ENCODE measurements around the gene ARHGEF2. TPM values are rescaled to one million over a fixed set of nuclear protein-coding genes. Genes with fewer than 3 reads are reported as not detected.

Gene ARHGEF2
- polyA plus RNA-seq, 3 donors, result 15.4 to 271 (median 18.6) TPM

- WGBS (ENCODE audit: insufficient coverage), result 95% methylated on average over 7 of the region's 10 CpGs
- Histone ChIP-seq H3K79me2 (ENCODE audit: insufficient read depth, low read length) (no peaks in the 10 kb centered on the region), H3K27ac (ENCODE audit: low read depth in 1 of 2, low read length in 2 of 2) (no peak overlapping the region), H3K36me3 (replicated peaks in 1 of 2; ENCODE audit: control insufficient read depth in 1 of 2, insufficient read depth in 2 of 2, low read length in 2 of 2) (no peaks in the 10 kb centered on the region), H3K27me3 (ENCODE audit: control insufficient read depth in 2 of 2, insufficient read depth in 2 of 2, low read length in 2 of 2) (no peaks in the 10 kb centered on the region), H2AFZ (ENCODE audit: insufficient read depth, low read depth, low read length, poor library complexity, severe bottlenecking) (peak overlapping the region; percentile 48), H3K9ac (ENCODE audit: insufficient read depth, low read length, poor library complexity, severe bottlenecking) (no peak overlapping the region), H3K4me2 (replicated peaks; ENCODE audit: extremely low read depth, low read length, poor library complexity, severe bottlenecking) (no peak overlapping the region), H4K20me1 (ENCODE audit: insufficient read depth, low read length) (no peaks in the 10 kb centered on the region), H3K9me3 (replicated peaks in 1 of 2; ENCODE audit: control insufficient read depth in 1 of 2, insufficient read depth in 1 of 2, low read length in 2 of 2) (no peaks in the 10 kb centered on the region), H3K4me3 (replicated peaks in 1 of 3; ENCODE audit: low read depth in 2 of 3, low read length in 3 of 3) (no peak overlapping the region), H3K4me1 (ENCODE audit: control insufficient read depth in 1 of 2, insufficient read depth in 2 of 2, low read length in 2 of 2) (peaks cover 5 to 8% of the 10 kb centered on the region in 2 donors)
- intact Hi-C loops (cut with micrococcal nuclease), result loop anchor here in 1 of 2 donors (10.0 kb wide), 1 partner anchor 64 kb away; the partner anchor contains the start of gene RAB25
- peaks cover 6% of the 10 kb centered on the region for H3K4me1 Mint-ChIP-seq
- H3K36me3 Mint-ChIP-seq, result no peaks in the 10 kb centered on the region
- TF ChIP-seq CTCF (IDR thresholded peaks at IDR 0.05), result no peak
- H3K4me3 Mint-ChIP-seq, result no peak overlapping the region
- H3K27ac Mint-ChIP-seq, result peak overlapping the region in 1 of 7 donors; percentile 4
- peaks cover 0 to 3% (median 3%) of the 10 kb centered on the region in 3 donors for H3K27me3 Mint-ChIP-seq (ENCODE audit: low read depth in 3 of 3)
- DNase-seq, result no peak
- H3K9me3 Mint-ChIP-seq, result no peaks in the 10 kb centered on the region
Measured at GRCh38 chr1:156001021-156001661, 22.8 kb upstream of the ARHGEF2 start.

DNA sequence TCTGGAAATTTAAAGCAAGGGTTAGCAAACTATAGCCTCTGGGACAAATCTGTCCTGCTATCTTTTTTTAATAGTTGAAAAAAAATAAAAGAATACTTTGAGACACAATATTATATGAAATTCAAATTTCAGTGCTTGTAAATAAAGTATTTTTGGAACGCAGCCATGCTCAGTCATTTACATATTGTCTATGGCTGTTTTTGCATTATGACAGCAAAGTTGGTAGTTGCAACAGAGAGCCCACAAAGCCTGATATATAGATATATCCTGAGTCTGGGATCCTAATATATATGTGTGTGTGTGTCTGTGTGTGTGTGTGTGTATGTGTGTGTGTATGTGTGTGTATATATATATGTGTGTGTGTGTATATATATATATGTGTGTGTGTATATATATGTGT is 21.6 kb upstream of the ARHGEF2 start:
- Mint-ChIP-seq H3K27ac (no peak overlapping the region), H3K36me3 (no peaks in the 10 kb centered on the region), H3K27me3 (ENCODE audit: low read depth in 3 of 3) (peaks cover 1 to 6% (median 6%) of the 10 kb centered on the region in 3 donors), H3K4me1 (peaks cover 6% of the 10 kb centered on the region), H3K9me3 (no peaks in the 10 kb centered on the region), H3K4me3 (no peak overlapping the region)
- Histone ChIP-seq H3K4me1 (ENCODE audit: control insufficient read depth in 1 of 2, insufficient read depth in 2 of 2, low read length in 2 of 2) (peaks cover 5 to 8% of the 10 kb centered on the region in 2 donors), H2AFZ (ENCODE audit: insufficient read depth, low read depth, low read length, poor library complexity, severe bottlenecking) (no peak overlapping the region), H4K20me1 (ENCODE audit: insufficient read depth, low read length) (no peaks in the 10 kb centered on the region), H3K4me2 (replicated peaks; ENCODE audit: extremely low read depth, low read length, poor library complexity, severe bottlenecking) (no peak overlapping the region), H3K9ac (ENCODE audit: insufficient read depth, low read length, poor library complexity, severe bottlenecking) (no peak overlapping the region), H3K4me3 (replicated peaks in 1 of 3; ENCODE audit: low read depth in 2 of 3, low read length in 3 of 3) (no peak overlapping the region), H3K9me3 (replicated peaks in 1 of 2; ENCODE audit: control insufficient read depth in 1 of 2, insufficient read depth in 1 of 2, low read length in 2 of 2) (no peaks in the 10 kb centered on the region), H3K27me3 (ENCODE audit: control insufficient read depth in 2 of 2, insufficient read depth in 2 of 2, low read length in 2 of 2) (no peaks in the 10 kb centered on the region), H3K79me2 (ENCODE audit: insufficient read depth, low read length) (no peaks in the 10 kb centered on the region), H3K27ac (ENCODE audit: low read depth in 1 of 2, low read length in 2 of 2) (no peak overlapping the region), H3K36me3 (replicated peaks in 1 of 2; ENCODE audit: control insufficient read depth in 1 of 2, insufficient read depth in 2 of 2, low read length in 2 of 2) (no peaks in the 10 kb centered on the region)
- WGBS (ENCODE audit: insufficient coverage), result 86% methylated on average over 1 of the region's 1 CpG
- TF ChIP-seq CTCF (IDR thresholded peaks at IDR 0.05), result no peak
- DNase-seq, result no peak
- intact Hi-C loops (cut with micrococcal nuclease), result loop anchor here in 1 of 2 donors (10.0 kb wide), 1 partner anchor 65 kb away; the partner anchor contains the start of gene RAB25
